ENCODE measurements around the gene COL28A1.
"Not testable (repeated sequence)": the region's sequence is repeated elsewhere in the genome, so short reads cannot be mapped to it uniquely, and the experiment has no call there.

Gene COL28A1

DNA sequence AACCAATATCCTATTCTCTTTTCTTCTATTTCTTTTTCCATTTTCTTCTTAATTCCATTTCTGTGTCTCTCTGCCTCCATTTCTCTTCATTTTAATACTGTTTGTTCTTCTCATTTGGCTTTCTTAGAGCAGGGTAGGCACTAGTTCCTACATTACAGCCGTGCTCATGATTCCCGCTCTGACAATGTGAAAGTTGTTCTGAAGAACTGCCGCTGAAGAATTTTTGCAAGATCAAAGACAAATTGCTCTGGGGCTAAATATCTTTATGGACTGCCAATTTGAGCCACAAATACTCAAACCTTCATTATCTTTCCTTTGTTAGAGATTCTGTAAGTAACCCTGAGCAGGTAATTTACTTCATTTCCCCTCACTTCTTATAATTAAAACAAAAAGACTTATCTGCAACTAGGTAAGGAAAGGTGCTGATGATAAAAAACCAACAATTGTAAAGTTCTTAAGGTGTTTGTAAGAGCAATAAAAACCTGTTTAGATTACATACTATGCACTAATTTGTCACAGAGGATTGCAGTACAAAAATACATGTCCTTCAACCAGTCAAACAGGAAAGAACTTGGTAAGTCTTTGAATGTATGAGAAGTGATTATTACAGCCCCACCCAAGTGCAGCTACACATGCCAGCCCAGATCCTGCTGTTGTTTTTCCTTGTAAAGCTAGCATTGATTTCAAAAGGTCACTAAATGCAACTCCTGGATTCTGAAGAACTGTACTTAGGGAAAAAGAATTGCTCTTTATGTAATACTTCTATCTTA, 127.5 kb downstream of the COL28A1 start:
- DNase-seq = no peak

DNA sequence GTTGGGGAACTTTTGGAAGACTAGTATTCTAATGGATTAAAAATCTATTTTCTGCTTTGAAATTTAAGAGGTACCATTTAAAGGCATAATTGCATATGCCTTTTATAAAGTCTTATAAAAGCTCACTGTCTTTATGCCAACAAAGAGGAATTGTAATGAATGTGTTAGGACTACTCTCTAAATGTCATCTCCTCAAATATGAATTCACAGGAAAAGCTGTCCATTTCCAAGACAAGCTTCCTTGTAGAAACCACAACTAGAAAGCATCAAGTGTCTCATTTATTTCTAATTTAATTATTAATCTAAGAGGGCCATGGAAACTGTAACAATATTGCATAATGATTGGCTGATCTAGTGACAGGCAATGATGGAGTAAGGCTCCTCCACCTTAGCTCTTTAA, 130.2 kb downstream of the COL28A1 start:
- no peak for DNase-seq

DNA sequence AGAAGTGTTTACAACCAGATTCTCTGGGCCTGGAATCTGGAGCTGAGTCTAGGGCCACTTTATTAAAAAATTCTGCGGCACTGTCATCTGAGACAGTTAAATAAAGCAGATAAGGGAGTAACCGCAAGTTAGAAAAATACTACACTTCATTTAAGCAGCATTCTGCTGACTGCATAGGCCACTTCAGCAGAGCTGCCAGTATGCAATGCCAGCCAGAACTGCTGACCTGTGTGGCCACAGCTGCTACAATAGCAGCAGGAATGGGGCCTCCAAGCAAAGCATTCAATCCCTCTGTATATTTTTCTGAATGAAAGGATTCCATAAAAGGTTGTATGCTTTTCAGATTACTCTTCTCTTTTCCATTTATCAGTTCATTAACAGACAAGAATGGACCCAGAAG, 136.0 kb downstream of the COL28A1 start:
- no peak for DNase-seq

DNA sequence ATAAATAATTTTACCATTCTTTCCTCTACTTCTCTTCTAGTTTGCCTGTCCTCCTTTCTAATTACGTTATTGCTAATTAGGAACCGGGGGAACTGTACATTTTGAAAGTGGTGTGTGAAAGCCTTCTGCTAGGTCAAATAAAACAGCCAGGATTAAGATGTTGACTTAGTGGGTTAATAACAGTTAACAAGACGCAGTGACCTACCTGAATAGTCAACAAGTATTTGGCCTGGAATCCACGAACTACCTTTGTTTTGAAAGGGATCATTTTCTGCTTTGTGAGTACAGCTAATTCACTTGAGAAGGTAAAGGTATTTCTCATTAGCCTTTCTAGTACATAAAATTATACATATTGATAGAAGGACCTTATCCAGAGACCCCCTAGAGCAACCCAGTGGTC, 139.9 kb downstream of the COL28A1 start:
- DNase-seq = no peak

DNA sequence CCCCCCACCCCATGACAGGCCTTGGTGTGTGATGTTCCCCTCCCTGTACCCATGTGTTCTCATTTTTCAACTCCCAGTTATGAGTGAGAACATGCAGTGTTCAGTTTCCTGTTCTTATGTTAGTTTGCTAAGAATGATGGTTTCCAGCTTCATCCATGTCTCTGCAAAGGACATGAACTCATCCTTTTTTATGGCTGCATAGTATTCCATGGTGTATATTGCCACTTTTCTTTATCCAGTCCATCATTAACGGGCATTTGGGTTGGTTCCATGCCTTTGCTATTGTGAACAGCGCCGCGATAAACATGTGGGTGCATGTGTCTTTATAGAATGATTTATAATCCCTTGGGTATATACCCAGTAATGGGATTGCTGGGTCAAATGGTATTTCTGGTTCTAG, 147.5 kb downstream of the COL28A1 start:
- not testable (repeated sequence) for DNase-seq

DNA sequence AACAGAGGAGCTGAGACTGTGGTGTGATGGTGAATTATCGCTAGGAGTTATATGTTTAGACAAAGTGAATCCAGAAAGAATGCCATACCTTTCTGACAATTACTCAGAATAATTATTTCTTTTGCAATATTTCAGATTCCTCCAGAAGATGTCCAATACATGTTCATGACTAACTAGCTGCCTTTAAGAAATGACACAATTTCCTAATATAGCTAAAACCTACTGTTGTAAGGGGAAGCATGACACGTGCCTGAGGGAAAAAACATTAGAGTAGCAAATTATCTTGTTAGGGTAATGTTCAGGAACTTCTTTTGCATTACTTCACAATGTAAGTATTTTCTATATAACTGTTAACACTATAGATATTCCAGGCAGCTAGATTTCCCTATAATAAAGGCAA, 150.3 kb downstream of the COL28A1 start:
- no peak for DNase-seq

DNA sequence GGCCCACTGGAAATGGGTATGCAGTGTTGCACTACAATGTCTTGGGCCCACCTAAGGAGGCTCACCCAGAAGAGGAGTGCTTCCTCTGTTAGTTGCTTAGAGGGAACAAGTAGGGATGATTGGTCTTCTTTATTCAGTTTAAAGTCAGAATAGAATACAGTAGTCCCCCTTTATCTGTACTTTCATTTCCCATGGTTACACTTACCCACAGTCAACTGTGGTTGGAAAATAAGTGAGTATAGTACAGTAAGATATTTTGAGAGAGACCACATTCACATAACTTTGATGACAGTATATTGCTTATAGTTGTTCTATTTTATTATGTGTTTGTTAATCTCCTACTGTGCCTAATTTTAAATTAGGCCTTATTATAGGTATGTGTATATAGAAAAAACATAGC, 151.4 kb downstream of the COL28A1 start:
- no peak for DNase-seq

DNA sequence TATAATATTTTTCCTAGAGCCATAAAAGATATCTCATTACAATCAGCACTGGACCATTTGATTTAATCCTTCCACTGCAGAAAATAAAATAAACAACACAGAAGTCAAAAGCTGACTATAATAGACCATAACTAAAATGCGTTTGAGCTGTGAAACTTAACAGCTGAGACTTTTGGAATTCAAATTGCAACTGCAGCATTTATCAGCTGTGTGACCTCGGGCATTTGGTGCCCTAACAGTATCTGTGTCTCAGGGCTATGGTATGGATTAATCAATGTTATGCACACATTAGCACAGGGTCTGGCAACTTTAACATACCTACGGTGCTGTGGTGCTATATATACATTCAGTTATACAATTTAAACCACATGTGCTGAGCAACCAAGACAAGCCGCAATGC, 160.1 kb downstream of the COL28A1 start:
- no peak for DNase-seq

DNA sequence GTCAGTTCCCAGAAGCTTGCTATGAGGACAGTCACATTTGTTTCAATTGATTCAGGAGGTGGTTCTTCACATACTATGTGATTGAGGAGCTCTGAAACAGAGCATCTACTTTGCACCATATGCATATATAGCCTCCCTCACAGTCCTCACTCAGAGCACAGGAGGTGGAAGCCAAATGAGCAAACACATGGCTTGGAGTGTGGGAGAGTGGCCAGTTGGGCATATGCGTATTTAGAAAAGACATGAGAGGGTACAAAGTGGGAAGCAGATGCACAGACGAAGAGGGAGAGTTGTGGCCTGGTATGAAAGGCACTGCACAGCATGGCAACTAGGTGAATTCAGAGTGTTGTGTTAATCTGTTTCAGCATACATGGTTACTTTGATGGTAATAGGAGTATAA, 165.6 kb downstream of the COL28A1 start:
- no peak for DNase-seq

DNA sequence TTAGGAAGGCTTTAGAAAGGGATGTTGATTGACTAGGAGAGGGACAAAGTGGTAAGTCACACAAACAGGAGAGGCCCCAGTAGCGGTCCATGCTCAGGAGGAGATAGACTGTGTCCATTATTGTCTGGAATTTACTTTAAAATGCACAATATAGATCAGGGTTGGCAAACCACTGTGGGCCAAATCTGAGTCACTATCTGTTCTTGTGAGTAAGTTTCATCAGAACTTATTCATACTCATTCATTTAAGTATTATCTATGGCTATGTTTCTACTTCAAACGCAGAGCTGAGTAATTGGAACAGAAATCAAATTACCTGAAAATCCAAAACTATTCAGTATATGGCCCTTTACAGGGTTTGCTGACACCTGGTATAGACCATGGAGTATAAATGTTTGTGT, 166.5 kb downstream of the COL28A1 start:
- DNase-seq = no peak

DNA sequence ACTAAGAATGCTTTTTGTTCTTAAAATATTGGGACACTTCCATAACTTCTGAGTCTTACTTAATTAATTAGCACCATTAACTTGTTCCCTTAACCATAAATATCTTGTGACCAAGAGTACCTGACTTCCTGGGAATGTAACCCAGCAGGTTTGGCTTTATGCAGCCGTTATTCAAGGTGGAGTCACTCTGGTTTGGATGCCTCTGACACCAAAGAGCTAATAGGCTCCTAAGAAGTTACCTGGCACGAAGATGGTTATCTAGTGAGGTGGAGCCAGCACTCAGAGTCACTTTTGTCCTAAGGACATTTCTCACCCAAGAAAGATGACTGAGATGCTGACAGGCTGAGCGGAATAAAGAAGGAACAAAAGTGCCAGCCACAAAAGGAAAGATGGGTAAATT, 181.0 kb downstream of the COL28A1 start:
- DNase-seq = no peak

DNA sequence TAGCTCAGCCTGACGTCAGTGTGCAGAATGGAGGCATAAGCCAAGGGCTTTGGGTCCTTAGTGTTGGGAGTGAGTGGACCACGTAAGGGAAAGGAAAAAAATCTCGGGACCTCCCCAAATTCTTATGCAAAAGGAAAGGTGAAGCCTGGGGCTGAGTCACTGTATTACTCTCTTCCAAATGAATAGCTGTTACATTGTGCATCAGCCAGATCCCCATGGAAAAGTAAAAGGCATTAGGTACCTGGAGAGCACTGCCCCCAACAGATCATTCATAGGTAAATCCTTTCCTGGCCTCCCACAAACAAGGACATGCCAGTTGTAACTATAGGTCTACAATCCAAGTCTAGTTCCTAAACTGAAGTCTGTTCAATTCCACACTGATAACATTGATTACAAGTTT, 182.8 kb downstream of the COL28A1 start:
- no peak for DNase-seq

DNA sequence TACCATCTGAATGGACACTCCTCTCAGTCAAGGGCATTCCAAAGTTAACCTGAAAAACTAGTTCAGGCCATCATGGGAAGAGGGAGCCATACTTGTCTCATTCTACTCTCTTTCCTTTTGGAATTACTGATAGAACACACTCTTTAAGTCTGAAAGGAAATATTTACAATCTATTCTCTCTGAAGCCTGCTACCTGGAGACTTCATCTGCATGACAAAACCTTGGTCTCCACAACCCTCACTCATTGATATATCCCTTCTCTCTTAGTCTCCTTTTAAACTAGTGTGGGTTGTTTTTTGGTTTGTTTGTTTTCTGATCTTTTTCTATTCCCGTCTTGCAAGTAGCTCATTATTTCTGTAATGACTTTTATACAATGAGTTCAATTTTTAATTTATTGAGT, 183.8 kb downstream of the COL28A1 start:
- DNase-seq = no peak

DNA sequence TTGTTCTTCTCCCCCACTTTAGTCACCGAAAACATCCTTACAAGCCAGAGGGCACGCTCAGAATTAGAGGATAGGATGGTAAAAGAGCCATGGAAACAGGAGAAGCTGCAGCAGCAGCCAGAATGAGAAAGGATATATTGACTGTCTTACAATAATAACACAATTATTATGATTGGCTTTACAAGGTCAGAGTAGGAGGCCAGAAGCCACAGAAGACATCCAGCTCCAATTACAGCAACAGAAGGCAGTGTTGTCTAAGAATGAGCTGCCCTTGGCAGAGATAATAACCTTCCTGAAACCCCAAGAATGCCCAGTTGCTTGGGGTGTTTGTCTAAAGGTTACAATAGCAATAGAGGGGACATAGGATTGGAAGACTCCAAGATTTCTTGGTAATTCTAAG, 184.5 kb downstream of the COL28A1 start:
- no peak for DNase-seq

DNA sequence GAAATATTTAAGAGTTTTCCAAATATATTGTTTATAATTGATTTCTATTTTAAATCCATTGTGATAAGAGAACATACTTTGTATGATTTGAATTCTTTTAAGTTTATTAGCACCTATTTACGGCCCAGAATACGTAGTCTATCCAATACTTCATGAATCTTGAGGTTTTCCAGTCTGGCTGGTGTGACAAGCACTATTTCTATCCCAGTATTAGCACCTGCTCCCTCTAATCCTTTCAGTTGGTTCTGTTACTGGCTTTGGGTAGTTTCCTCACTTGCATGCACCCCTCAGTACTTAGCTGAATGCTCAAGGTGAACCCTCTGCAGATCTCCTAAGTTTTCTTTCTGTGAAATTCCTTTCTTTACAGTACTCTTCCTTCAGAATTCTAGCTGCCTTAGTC, 186.5 kb downstream of the COL28A1 start:
- no peak for DNase-seq

DNA sequence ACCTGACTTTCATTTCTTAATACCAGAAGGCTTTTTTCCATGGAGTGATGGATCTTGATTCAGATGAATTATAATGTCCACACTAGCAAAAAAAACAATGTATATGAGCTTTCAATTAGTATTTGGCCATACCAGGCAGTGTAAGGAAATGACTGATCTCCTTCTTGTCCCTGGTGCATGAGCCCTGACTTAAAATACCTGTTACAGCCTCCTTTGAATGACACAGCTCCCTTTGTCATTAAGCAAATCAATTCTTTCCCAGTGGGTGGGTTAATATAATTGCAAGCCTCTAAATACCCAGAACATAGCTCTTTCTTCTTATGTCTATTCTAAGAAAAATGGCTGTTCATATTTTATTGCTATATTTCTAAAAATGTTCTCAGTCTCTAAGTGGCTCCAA, 188.6 kb downstream of the COL28A1 start:
- DNase-seq = no peak

DNA sequence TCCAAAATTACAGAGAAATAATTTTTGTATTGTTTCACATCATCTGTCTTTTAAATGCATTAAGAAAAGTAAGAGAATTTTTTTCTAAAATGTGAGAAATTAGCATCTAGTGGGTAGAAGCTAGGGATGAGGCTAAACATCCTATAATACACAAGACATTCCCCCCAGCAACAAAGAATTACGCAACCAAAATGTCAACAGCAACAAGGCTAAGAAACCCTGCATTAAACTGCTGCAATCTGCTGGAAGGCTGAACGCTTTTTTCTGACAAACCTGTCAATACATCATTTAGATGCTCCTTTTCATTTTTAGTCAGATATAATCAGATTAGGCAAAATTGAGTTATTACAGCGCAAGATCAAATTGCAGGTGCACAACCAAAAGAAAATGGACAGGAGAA, 191.1 kb downstream of the COL28A1 start:
- DNase-seq = no peak

DNA sequence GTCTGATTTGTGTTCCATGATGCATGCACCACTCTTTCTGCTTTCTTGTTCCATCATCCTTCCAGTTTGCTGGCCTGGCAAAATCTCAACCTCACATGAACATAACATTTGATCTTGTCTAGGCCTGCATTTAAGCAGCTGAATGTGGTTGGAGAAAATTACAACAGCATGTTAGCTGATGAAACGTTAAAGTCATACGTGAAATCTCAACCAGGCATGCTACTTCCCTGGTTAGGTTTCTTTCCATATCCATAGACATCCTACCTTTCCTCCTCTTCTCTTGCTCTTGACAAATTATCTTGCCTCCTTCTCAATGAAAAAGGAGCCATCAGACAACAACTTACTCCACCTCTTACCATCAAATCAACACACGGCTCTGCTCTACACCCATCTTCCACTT, 199.8 kb downstream of the COL28A1 start:
- no peak for DNase-seq

DNA sequence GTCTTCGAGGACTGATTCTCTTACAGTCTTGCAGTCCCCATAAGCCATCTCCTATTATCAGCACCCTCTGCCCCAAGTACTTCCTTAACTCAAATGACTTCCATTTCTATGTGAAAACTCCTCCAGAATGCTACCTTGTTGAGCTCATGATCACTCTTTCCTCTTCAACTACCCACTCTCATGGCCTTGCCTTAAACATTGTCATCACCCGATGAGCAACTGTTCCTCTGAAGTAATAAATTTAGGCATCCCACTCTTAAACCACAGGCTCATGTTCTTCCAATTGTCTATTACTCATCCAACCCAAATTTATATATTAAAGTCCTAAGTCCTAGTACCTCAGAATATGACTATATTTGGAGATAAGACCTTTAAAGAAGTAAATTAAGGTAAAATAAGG, 200.5 kb downstream of the COL28A1 start:
- no peak for DNase-seq

DNA sequence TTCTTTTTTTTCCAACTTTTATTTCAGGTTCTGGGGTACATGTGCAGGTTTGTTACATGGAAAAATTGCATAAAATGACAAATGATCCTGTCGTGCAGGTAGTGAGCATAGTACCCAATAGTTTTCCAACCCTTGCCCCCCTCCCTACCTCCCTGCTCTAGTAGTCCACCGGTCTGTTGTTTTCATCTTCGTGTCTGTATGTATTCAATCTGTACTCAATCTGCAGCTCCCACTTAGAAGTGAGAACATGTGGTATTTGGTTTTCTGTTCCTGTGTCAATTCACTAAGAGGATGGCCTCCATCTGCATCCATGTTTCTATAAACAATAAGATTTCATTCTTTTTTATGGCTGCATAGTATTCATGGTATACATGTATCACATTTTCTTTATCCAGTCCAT, 202.1 kb downstream of the COL28A1 start:
- no peak for DNase-seq

DNA sequence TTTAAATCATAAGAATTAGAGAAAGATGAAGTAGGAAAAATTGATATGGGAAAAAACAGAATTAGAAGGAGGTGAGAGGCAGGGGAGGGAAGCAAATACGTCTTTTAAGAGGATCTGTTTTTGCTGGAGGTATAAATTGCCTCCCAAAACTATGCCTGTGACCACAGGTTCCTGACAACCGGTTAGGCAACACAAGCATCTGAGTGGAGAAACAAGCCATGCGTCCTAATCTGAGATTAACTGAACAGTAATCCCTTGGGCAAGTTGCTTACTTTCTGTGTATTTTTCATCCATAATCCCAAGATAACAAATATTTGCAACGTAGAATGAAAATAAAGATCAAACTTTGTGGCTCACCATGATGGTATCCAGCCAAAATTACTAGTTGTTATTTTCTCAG, 204.2 kb downstream of the COL28A1 start:
- no peak for DNase-seq

DNA sequence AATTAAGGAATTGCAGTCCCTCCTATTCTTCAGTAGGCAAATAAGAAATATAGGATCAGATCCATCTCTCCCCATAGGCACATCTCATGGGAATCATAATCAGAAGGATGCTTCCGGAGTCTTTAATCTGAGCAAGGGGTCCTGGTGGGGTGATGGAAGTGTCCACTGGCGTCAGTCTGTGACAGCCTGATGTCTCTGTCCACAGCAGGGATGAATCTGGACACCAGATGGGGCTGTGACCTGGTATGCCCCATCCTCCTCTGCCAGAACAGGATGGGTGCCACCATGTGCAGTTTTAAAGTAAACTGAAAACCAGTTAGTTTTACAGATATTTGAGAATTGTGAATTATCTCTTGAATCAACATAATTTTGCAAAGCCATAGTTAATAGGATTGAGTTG, 204.7 kb downstream of the COL28A1 start:
- DNase-seq = no peak

DNA sequence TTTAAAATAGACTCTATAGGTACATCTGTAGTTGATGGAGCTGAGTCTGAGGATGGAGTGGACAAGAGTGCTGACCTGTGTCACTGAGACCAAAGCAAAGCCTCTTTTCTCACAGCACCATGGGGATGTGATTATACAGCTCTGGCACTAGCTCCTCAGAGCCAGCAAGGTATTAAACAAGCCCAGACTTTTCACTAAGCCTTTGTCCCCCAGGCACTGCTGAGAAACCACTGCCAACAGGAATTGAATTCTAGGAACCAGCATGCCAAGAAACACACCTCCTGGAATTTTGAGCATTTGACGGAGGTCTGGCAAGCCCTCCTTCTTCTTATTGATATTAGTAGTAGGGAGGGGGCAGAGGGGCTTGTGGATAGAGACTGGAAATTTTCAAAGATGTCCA, 206.3 kb downstream of the COL28A1 start:
- DNase-seq = no peak

DNA sequence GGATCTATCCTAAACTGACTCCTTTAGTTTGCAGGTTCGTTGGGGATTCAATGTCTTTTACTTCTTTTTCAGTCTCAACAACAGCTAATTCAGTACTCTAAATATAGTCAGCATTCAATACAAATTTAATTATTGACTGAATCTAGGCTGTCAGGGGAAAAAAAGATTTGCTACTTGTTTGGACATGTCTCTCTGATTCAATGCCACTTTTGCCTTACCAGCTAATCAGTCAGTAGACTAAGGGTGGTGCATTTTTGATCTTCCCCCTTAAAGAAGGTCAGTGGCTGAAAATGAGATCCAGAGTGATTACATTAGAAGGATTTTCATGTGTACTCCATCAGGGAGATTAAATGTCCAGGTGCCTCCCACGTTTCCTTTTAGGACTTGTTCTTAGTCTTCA, 208.2 kb downstream of the COL28A1 start:
- DNase-seq = no peak

DNA sequence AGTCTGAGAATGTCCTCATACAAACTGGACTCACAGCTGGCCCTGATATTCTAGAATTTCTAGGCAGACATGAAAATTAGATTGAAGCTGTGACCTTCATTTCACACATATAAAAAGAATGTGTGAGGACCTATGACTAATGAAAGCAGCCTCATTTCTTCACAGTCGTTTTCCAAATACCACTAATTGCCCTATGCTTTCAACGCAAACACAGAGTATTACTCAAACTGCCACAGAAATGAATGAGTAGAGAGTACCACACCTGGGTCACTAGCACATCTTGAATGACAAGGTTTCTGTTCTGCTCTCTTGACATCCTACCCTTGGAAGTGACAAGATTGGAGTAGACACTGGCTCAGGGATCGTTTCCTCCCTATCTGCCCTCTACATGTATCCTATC, 211.0 kb downstream of the COL28A1 start:
- DNase-seq = no peak

DNA sequence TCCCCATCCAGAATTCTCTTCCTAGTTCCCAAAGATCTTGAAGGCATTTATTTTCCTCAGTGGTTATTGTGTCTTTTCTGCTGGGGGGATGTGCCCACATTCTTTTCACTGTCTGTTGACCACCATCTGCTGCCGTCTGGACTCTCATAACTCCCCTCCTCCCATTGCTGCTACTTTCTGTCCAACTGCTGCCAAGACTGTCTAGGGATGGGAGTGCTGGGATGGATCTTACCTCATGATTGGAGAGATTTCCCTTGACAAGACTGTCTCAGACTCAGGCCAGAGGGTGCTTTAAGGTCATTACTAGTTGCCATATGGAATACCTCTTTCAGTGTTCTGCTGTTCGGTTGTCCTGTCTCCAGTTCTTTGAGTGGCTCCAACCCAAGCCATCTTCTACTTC, 211.8 kb downstream of the COL28A1 start:
- DNase-seq = no peak
